ENCODE measurements around the gene IL16. TPM values are rescaled to one million over a fixed set of nuclear protein-coding genes. Genes with fewer than 3 reads are reported as not detected.

IL16 gene
- total and polyA plus RNA-seq, 2 donors (not counting 1 experiment from before 2014, with no cell fraction given) = 181 to 287 TPM

- no peak overlapping the region for H3K27ac Mint-ChIP-seq
- H4K20me1 ChIP-seq (ENCODE audit: control insufficient read depth, insufficient read depth, low read length, poor library complexity, severe bottlenecking) = no peaks in the 10 kb centered on the region
- no peak overlapping the region for H3K9ac ChIP-seq (ENCODE audit: low read length)
- no peaks in the 10 kb centered on the region for H3K36me3 ChIP-seq (replicated peaks in 1 of 2; ENCODE audit: control extremely low read depth in 1 of 2, control insufficient read depth in 1 of 2, extremely low read depth in 1 of 2, insufficient read depth in 2 of 2, low read length in 1 of 2)
- no peaks in the 10 kb centered on the region for H3K27me3 ChIP-seq (replicated peaks in 1 of 4; ENCODE audit: control extremely low read depth in 1 of 4, control insufficient read depth in 3 of 4, insufficient read depth in 4 of 4, low read length in 3 of 4)
- no peaks in the 10 kb centered on the region for H3K27me3 Mint-ChIP-seq
- ATAC-seq (ENCODE audit: low read depth) (no peak), DNase-seq (no peak)
- no peak overlapping the region for H3K4me3 Mint-ChIP-seq
- no peaks in the 10 kb centered on the region for H3K9me3 ChIP-seq (ENCODE audit: control extremely low read depth in 1 of 3, control insufficient read depth in 2 of 3, insufficient read depth in 1 of 3, low read length in 2 of 3)
- ChIA-PET POLR2A (no interaction called here), CTCF (interaction anchor here (0.6 to 20.0 kb wide), 20 partner anchors 10 to 184 kb away, joined by 3 to 306 read pairs (median 5); no protein-coding TSS in a partner anchor)
- no peaks in the 10 kb centered on the region for H3K9me3 Mint-ChIP-seq (ENCODE audit: insufficient read depth)
- no peak overlapping the region for H3K4me3 ChIP-seq (ENCODE audit: control extremely low read depth in 1 of 5, extremely low read depth in 1 of 5, insufficient read depth in 1 of 5, low read depth in 2 of 5, low read length in 4 of 5)
- peaks cover 7% of the 10 kb centered on the region for H3K4me1 Mint-ChIP-seq
- TF ChIP-seq CTCF (IDR thresholded peaks at IDR 0.05) (no peak), EZH2 (IDR thresholded peaks at IDR 0.05; ENCODE audit: borderline replicate concordance, insufficient read depth, low read depth, low read length, poor library complexity, severe bottlenecking) (no peak)
- H3K4me1 ChIP-seq (ENCODE audit: control insufficient read depth in 2 of 2, insufficient read depth in 2 of 2, low read length in 2 of 2) = no peaks in the 10 kb centered on the region
- H3K79me2 ChIP-seq (ENCODE audit: control insufficient read depth, insufficient read depth, low read length) = no peaks in the 10 kb centered on the region
- intact Hi-C loops (cut with micrococcal nuclease) = loop anchor here (2.0 kb wide), 1 partner anchor 182 kb away; no protein-coding TSS in a partner anchor
- WGBS (ENCODE audit: insufficient coverage) = 92% methylated on average over 3 of the region's 3 CpGs
- no peak overlapping the region for H2AFZ ChIP-seq (ENCODE audit: insufficient read depth, low read depth, low read length, poor library complexity, severe bottlenecking)
- no peak overlapping the region for H3K27ac ChIP-seq (ENCODE audit: low read length in 2 of 2)
- H3K4me2 ChIP-seq (replicated peaks; ENCODE audit: low read depth, low read length, poor library complexity, severe bottlenecking) = no peak overlapping the region
Measured at GRCh38 chr15:81337241-81337640, 140.6 kb downstream of the IL16 start.

GRCh38 chr15:81337713-81338157, 141.1 kb downstream of the IL16 start:
- H3K4me2 ChIP-seq (replicated peaks; ENCODE audit: low read depth, low read length, poor library complexity, severe bottlenecking) = no peak overlapping the region
- no peak overlapping the region for H2AFZ ChIP-seq (ENCODE audit: insufficient read depth, low read depth, low read length, poor library complexity, severe bottlenecking)
- Mint-ChIP-seq H3K9me3 (ENCODE audit: insufficient read depth) (no peaks in the 10 kb centered on the region), H3K4me3 (no peak overlapping the region), H3K27me3 (no peaks in the 10 kb centered on the region), H3K4me1 (peaks cover 7% of the 10 kb centered on the region), H3K27ac (no peak overlapping the region)
- intact Hi-C loops (cut with micrococcal nuclease) = loop anchor here (2.0 kb wide), 1 partner anchor 183 kb away; no protein-coding TSS in a partner anchor
- TF ChIP-seq CTCF (IDR thresholded peaks at IDR 0.05) (no peak), EZH2 (IDR thresholded peaks at IDR 0.05; ENCODE audit: borderline replicate concordance, insufficient read depth, low read depth, low read length, poor library complexity, severe bottlenecking) (no peak)
- POLR2A ChIA-PET = no interaction called here
- H3K9me3 ChIP-seq (ENCODE audit: control extremely low read depth in 1 of 3, control insufficient read depth in 2 of 3, insufficient read depth in 1 of 3, low read length in 2 of 3) = no peaks in the 10 kb centered on the region
- H3K4me3 ChIP-seq (ENCODE audit: control extremely low read depth in 1 of 5, extremely low read depth in 1 of 5, insufficient read depth in 1 of 5, low read depth in 2 of 5, low read length in 4 of 5) = no peak overlapping the region
- H3K4me1 ChIP-seq (ENCODE audit: control insufficient read depth in 2 of 2, insufficient read depth in 2 of 2, low read length in 2 of 2) = no peaks in the 10 kb centered on the region
- no peaks in the 10 kb centered on the region for H3K79me2 ChIP-seq (ENCODE audit: control insufficient read depth, insufficient read depth, low read length)
- no peak overlapping the region for H3K27ac ChIP-seq (ENCODE audit: low read length in 2 of 2)
- no peak for DNase-seq
- WGBS (ENCODE audit: insufficient coverage) = 98% methylated on average over 8 of the region's 9 CpGs
- CTCF ChIA-PET = interaction anchor here (0.8 to 20.0 kb wide), 9 partner anchors 18 to 182 kb away, joined by 3 to 306 read pairs (median 10); no protein-coding TSS in a partner anchor
- no peaks in the 10 kb centered on the region for H4K20me1 ChIP-seq (ENCODE audit: control insufficient read depth, insufficient read depth, low read length, poor library complexity, severe bottlenecking)
- H3K9ac ChIP-seq (ENCODE audit: low read length) = no peak overlapping the region
- H3K36me3 ChIP-seq (replicated peaks in 1 of 2; ENCODE audit: control extremely low read depth in 1 of 2, control insufficient read depth in 1 of 2, extremely low read depth in 1 of 2, insufficient read depth in 2 of 2, low read length in 1 of 2) = no peaks in the 10 kb centered on the region
- H3K27me3 ChIP-seq (replicated peaks in 1 of 4; ENCODE audit: control extremely low read depth in 1 of 4, control insufficient read depth in 3 of 4, insufficient read depth in 4 of 4, low read length in 3 of 4) = no peaks in the 10 kb centered on the region
- no peak for ATAC-seq (ENCODE audit: low read depth)
